Lower lobe of right lung (tissue), 2 donors: ENCODE results near the gene ZMIZ1. TPM values are rescaled to one million over a fixed set of nuclear protein-coding genes. Genes with fewer than 3 reads are reported as not detected.

Source experiments
- ATAC-seq, 2 donors: fragments of 200-7000 bp; cut with Tn5 transposase; one replicate each; pipeline ENCODE4 v1.9.1; 2020 to 2022; ENCODE audit warnings: mild to moderate bottlenecking in 2 of 2, moderate library complexity in 2 of 2
- DNase-seq: peaks from one replicate; pipeline ENCODE4 v3.0.0-alpha.2; 2020
- H3K27ac ChIP-seq: fragments of 200-600 bp; one replicate; pipeline ENCODE4 v1.8.0; 2022
- H3K27me3 ChIP-seq: fragments of 200-600 bp; one replicate; pipeline ENCODE4 v1.8.0; 2022; ENCODE audit warnings: low read depth
- H3K36me3 ChIP-seq: fragments of 200-600 bp; one replicate; pipeline ENCODE4 v1.8.0; 2022; ENCODE audit warnings: mild to moderate bottlenecking
- H3K4me1 ChIP-seq: fragments of 200-600 bp; one replicate; pipeline ENCODE4 v1.8.0; 2022
- H3K4me3 ChIP-seq: fragments of 200-600 bp; one replicate; pipeline ENCODE4 v1.8.0; 2022; ENCODE audit warnings: mild to moderate bottlenecking
- H3K9me3 ChIP-seq: fragments of 200-600 bp; one replicate; pipeline ENCODE4 v1.8.0; 2022
- intact Hi-C: fragments of 100-400 bp; cut with DNase I; formaldehyde crosslinking; loops from one replicate; pipeline ENCODE4 v1.11.0; 2022
- total RNA-seq: library from RNA; stranded (reverse); fragmentation: NEBNext Ultra II Directional; extraction: Animal tissue kit (Norgen Biotek cat#: 25700); gene quantifications from one replicate; pipeline ENCODE4 v1.2.1, GENCODE V29; 2021
- TF ChIP-seq, protein P1 (sequence below): fragments of 200-600 bp; IDR thresholded peaks from one replicate; pipeline ENCODE4 v1.8.0; 2022; ENCODE audit warnings: antibody characterized with exemption, mild to moderate bottlenecking
- donor health status: DM: no; HTN: yes; CAD: no; lungs with severe emphysema.

ZMIZ1 gene
- total RNA-seq, 1 donor from 2014 or later, result 102 TPM

DNA sequence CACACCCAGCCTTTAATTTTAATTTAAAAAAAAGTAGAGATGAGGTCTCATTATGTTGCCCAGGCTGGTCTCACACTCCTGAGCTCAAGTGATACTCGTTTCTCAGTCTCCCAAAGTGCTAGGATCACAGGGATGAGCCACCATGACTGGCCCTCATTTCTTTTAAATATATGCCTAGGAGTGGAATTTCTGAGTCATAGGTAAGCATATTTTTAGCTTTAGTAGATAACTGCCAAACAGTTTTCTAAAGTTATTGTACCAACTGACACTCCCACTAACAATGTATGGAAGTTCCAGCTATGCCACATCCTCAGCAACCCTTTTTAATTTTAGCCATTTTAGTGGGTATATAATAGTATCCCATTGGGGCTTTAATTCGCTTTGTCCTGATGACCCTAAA is 264.7 kb downstream of the ZMIZ1 start:
- no peak for ATAC-seq
- Histone ChIP-seq H3K27ac (no peak overlapping the region), H3K36me3 (no peaks in the 10 kb centered on the region), H3K9me3 (no peaks in the 10 kb centered on the region), H3K27me3 (no peaks in the 10 kb centered on the region), H3K4me1 (no peaks in the 10 kb centered on the region), H3K4me3 (no peak overlapping the region)
- no peak for DNase-seq
- intact Hi-C loops, result no loop called here
- TF ChIP-seq, protein P1, sequence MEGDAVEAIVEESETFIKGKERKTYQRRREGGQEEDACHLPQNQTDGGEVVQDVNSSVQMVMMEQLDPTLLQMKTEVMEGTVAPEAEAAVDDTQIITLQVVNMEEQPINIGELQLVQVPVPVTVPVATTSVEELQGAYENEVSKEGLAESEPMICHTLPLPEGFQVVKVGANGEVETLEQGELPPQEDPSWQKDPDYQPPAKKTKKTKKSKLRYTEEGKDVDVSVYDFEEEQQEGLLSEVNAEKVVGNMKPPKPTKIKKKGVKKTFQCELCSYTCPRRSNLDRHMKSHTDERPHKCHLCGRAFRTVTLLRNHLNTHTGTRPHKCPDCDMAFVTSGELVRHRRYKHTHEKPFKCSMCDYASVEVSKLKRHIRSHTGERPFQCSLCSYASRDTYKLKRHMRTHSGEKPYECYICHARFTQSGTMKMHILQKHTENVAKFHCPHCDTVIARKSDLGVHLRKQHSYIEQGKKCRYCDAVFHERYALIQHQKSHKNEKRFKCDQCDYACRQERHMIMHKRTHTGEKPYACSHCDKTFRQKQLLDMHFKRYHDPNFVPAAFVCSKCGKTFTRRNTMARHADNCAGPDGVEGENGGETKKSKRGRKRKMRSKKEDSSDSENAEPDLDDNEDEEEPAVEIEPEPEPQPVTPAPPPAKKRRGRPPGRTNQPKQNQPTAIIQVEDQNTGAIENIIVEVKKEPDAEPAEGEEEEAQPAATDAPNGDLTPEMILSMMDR, result no peak

DNA sequence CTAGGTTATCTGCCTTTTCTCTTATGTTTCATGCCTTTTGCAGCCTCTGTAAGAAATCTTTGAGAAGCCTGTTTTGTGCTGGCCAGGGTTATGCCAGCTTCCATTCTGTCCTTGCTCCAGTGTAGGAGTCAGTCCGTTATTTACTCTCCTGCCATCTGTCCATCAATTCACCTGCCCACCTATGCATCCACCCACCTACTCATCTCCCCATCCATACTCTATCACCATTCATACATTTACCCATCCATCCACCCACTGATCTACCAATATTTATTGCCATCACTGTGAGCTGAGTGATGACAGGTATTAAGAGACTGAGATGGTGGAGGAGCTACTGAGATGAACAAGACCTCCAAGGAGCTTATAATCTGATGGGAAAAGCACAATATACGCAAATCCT is 265.8 kb downstream of the ZMIZ1 start:
- H3K9me3 ChIP-seq, result no peaks in the 10 kb centered on the region
- DNase-seq (no peak), ATAC-seq (no peak)
- intact Hi-C loops, result no loop called here
- TF ChIP-seq, protein P1, result no peak
- no peak overlapping the region for H3K27ac ChIP-seq
- H3K27me3 ChIP-seq, result no peaks in the 10 kb centered on the region
- H3K4me3 ChIP-seq, result no peak overlapping the region
- no peaks in the 10 kb centered on the region for H3K4me1 ChIP-seq
- no peaks in the 10 kb centered on the region for H3K36me3 ChIP-seq

DNA sequence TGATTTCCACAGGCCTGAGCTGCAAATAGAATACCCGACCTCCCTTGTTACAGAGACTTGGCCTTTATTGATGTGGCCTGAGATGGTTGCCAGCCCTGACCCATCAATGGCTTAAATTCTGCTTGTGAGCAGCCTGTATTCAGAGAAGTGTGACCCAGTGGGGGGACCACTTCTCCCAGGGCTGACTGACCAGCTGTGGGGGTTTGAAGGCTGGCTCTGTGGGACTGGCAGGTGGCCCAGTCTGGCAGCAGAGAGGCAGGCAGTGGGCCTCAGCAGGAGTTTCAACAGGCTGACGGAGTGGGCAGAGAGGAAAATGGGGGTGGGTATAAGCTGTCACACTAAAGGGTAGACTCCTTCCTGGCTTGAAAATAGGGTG is 266.3 kb downstream of the ZMIZ1 start:
- DNase-seq, result no peak
- TF ChIP-seq, protein P1, result no peak
- no peak overlapping the region for H3K4me3 ChIP-seq
- no peak for ATAC-seq
- no peak overlapping the region for H3K27ac ChIP-seq
- intact Hi-C loops, result no loop called here
- no peaks in the 10 kb centered on the region for H3K4me1 ChIP-seq
- H3K27me3 ChIP-seq, result no peaks in the 10 kb centered on the region
- no peaks in the 10 kb centered on the region for H3K9me3 ChIP-seq
- H3K36me3 ChIP-seq, result no peaks in the 10 kb centered on the region

DNA sequence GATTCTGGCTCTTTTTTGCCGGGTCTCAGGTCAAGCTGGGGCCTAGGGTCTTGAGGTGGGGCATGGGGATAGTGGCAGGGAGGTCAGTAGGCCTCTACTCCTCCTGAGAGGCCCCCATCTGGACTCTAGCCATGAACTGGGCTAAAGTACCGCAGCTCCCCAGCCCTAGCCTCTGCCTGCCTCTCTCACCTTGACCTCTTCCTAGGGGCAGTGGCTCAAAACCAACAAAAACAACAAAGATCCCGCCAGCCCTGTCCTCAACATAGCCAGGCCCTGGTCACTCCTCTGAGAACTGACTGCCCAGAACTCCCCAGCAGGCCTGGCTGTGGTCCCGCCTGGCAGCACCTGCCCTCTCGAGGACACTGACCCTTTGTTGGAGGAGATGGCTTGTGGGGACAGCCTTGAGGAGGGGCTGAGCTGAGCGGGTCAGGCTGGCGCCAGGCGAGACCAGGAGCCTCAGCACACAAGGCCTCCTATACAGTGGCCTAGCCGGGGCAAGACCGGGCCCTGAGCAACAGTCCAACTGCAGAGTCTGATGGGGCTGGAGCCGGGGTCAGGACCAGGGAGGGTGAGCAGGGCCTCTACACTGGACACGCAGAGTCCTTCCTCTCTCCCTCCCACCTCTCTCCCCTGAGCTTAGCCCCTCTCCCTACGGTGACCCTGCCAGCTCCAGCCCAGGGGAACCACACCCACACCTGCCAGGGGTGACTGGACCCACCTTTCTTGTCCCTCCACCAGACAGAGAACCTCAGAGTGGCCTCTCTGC is 266.9 kb downstream of the ZMIZ1 start:
- no peak overlapping the region for H3K27ac ChIP-seq
- H3K4me3 ChIP-seq, result no peak overlapping the region
- TF ChIP-seq, protein P1, result no peak
- intact Hi-C loops, result no loop called here
- no peaks in the 10 kb centered on the region for H3K4me1 ChIP-seq
- DNase-seq (no peak), ATAC-seq (peak; percentile 20 to 27)
- H3K27me3 ChIP-seq, result no peaks in the 10 kb centered on the region
- no peaks in the 10 kb centered on the region for H3K36me3 ChIP-seq
- no peaks in the 10 kb centered on the region for H3K9me3 ChIP-seq

DNA sequence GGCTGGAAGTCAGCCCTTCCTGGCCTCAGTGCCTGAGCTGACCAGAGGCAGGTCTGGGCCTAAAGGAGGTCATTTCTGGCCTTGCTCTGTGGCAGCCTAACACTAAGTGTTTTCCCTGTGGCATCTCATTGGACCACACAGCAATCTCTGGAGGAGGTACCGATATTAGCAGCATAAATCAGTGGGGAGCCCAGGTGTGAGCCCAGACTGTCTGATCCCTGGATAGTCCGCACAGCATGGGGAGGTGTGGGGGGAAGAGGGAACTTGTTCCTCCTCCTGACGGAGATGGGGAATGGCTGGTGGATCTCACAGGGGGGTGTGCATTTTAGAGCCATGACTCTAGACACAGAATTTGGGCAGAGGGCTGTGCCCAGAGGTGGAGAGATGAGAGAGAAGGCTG is 267.5 kb downstream of the ZMIZ1 start:
- ATAC-seq (no peak), DNase-seq (no peak)
- H3K27ac ChIP-seq, result no peak overlapping the region
- no peaks in the 10 kb centered on the region for H3K36me3 ChIP-seq
- no peak overlapping the region for H3K4me3 ChIP-seq
- intact Hi-C loops, result no loop called here
- H3K9me3 ChIP-seq, result no peaks in the 10 kb centered on the region
- H3K4me1 ChIP-seq, result no peaks in the 10 kb centered on the region
- H3K27me3 ChIP-seq, result no peaks in the 10 kb centered on the region
- TF ChIP-seq, protein P1, result no peak
